Naive thymus-derived CD4-positive, alpha-beta T cell (primary cell): ENCODE measurements around the gene USP27X. TPM values are rescaled to one million over a fixed set of nuclear protein-coding genes. Genes with fewer than 3 reads are reported as not detected.

Source experiments
- ATAC-seq: fragments of 150-1000 bp; cut with Tn5 transposase; 2 replicates; pipeline ENCODE4 v1.10.0; 2021; ENCODE audit warnings: mild to moderate bottlenecking, moderate library complexity
- CTCF ChIA-PET: fragments of 350-600 bp; sonication (Branson Sonifier 250); formaldehyde crosslinking; loops from one replicate; lab custom pipeline; 2021; ENCODE audit warnings: antibody characterized with exemption; lab: Charles Lee
- POLR2A ChIA-PET: fragments of 350-600 bp; sonication (Branson Sonifier 250); formaldehyde crosslinking; loops from one replicate; lab custom pipeline; 2021; ENCODE audit warnings: antibody characterized with exemption, inconsistent platforms; lab: Charles Lee
- DNase-seq, 9 donors: peaks; one replicate each; pipeline versions ENCODE4 v3.0.0 to v3.0.0-alpha.2; 2020 to 2022; ENCODE audit warnings: mixed read lengths in 1 of 9
- H3K27ac ChIP-seq: one replicate; pipeline ENCODE4 v1.7.0; 2013; ENCODE audit warnings: mild to moderate bottlenecking, low read depth, low read length, moderate library complexity
- H3K27me3 ChIP-seq, 2 donors: one replicate each; pipeline ENCODE4 v1.7.0; 2013; ENCODE audit warnings: low read length in 2 of 2, mild to moderate bottlenecking in 2 of 2, moderate library complexity in 2 of 2; ENCODE audit not compliant: control insufficient read depth in 2 of 2, insufficient read depth in 2 of 2
- H3K36me3 ChIP-seq, 3 experiments: 1 replicate in 2 of 3; 2 replicates in 1 of 3; pipeline ENCODE4 v1.7.0; 2013; ENCODE audit warnings: low read length in 3 of 3, mild to moderate bottlenecking in 3 of 3, moderate library complexity in 1 of 3; ENCODE audit not compliant: insufficient read depth in 3 of 3, control insufficient read depth in 2 of 3
- H3K4me1 ChIP-seq, 2 donors: one replicate each; pipeline ENCODE4 v1.7.0; 2013; ENCODE audit warnings: low read length in 2 of 2, mild to moderate bottlenecking in 2 of 2, moderate library complexity in 1 of 2; ENCODE audit not compliant: control insufficient read depth in 2 of 2, insufficient read depth in 2 of 2
- H3K4me3 ChIP-seq: 2 replicates; pipeline ENCODE4 v1.7.0; 2013; ENCODE audit warnings: mild to moderate bottlenecking, low read length
- H3K9me3 ChIP-seq, 3 experiments: 1 replicate in 2 of 3; 2 replicates in 1 of 3; pipeline ENCODE4 v1.7.0; 2013; ENCODE audit warnings: low read length in 3 of 3; ENCODE audit not compliant: control insufficient read depth in 2 of 3
- H3K27ac Mint-ChIP-seq, 9 donors: one replicate each; pipeline ENCODE4 v1.8.0; 2020 to 2022; ENCODE audit warnings: mixed read lengths in 9 of 9, mild to moderate bottlenecking in 8 of 9, moderate library complexity in 5 of 9, inconsistent platforms in 2 of 9
- H3K27me3 Mint-ChIP-seq, 5 donors: one replicate each; pipeline ENCODE4 v1.8.0; 2021 to 2022; ENCODE audit warnings: mixed read lengths in 5 of 5, mild to moderate bottlenecking in 1 of 5
- H3K36me3 Mint-ChIP-seq, 5 donors: one replicate each; pipeline ENCODE4 v1.8.0; 2020 to 2022; ENCODE audit warnings: mixed read lengths in 5 of 5, mild to moderate bottlenecking in 3 of 5, inconsistent platforms in 1 of 5
- H3K4me1 Mint-ChIP-seq, 7 donors: one replicate each; pipeline ENCODE4 v1.8.0; 2020 to 2022; ENCODE audit warnings: mixed read lengths in 7 of 7, mild to moderate bottlenecking in 3 of 7, inconsistent platforms in 1 of 7
- H3K4me3 Mint-ChIP-seq, 10 donors: one replicate each; pipeline ENCODE4 v1.8.0; 2020 to 2022; ENCODE audit warnings: mild to moderate bottlenecking in 10 of 10, mixed read lengths in 10 of 10, moderate library complexity in 6 of 10, inconsistent platforms in 2 of 10
- H3K9me3 Mint-ChIP-seq, 11 donors: one replicate each; pipeline ENCODE4 v1.8.0; 2020 to 2022; ENCODE audit warnings: mixed read lengths in 11 of 11, mild to moderate bottlenecking in 4 of 11, inconsistent platforms in 1 of 11, moderate library complexity in 1 of 11
- intact Hi-C, 2 donors: fragments of 100-400 bp; cut with micrococcal nuclease; formaldehyde crosslinking; loops; one replicate each; pipeline ENCODE4 v1.15.1; 2023
- polyA plus RNA-seq, 2 donors: library from polyadenylated mRNA; unstranded; fragments of 300-500 nt; fragmentation: Illumina TruSeq; gene quantifications; one replicate each; pipeline ENCODE4 v1.2.3, GENCODE V29; 2021
- total RNA-seq, 6 experiments: library from RNA in 5 of 6; stranded (reverse) in 5 of 6; gene quantifications; 1 replicate in 5 of 6; 2 replicates in 1 of 6; pipeline ENCODE4 v1.2.3 and lab custom pipeline; 2021 to 2026

USP27X gene
- total and polyA plus RNA-seq, 7 experiments from 2014 or later = 0.97 to 9.4 (median 3.0) TPM

- H3K27me3 Mint-ChIP-seq = no peaks in the 10 kb centered on the region
- intact Hi-C loops = loop anchor here (1.0 to 10.0 kb wide), 8 partner anchors 43 to 1518 kb away; partner anchors contain the start of genes CLCN5 (in 2 of the 2), CCNB3 (in 1 of the 2), MAGIX (in 1 of the 2) and PPP1R3F (in 1 of the 2)
- Histone ChIP-seq H3K27me3 (no peaks in the 10 kb centered on the region), H3K4me3 (peak overlapping the region; percentile 51), H3K9me3 (no peaks in the 10 kb centered on the region), H3K4me1 (peaks cover 10 to 19% of the 10 kb centered on the region in 2 donors), H3K36me3 (no peaks in the 10 kb centered on the region), H3K27ac (peak overlapping the region; percentile 65)
- H3K36me3 Mint-ChIP-seq = peaks cover 0 to 5% (median 0%) of the 10 kb centered on the region in 5 donors
- DNase-seq = peak in 2 of 9 donors; percentile 8 to 14
- peak overlapping the region; percentile 81 to 91 (median 86) for H3K4me3 Mint-ChIP-seq
- peak; percentile 13 for ATAC-seq
- POLR2A ChIA-PET = no interaction called here
- no peaks in the 10 kb centered on the region for H3K9me3 Mint-ChIP-seq
- H3K27ac Mint-ChIP-seq = peak overlapping the region; percentile 40 to 89 (median 72)
- peaks cover 7 to 51% (median 41%) of the 10 kb centered on the region in 7 donors for H3K4me1 Mint-ChIP-seq
- CTCF ChIA-PET = interaction anchor here (0.9 to 1.3 kb wide), 2 partner anchors 37 to 42 kb away, joined by 3 to 5 read pairs; partner anchors contain the start of gene CLCN5
Measured at GRCh38 chrX:49879656-49880277, 483 bp downstream of the USP27X start.

GRCh38 chrX:49880668-49881067 lies 1.4 kb downstream of the USP27X start:
- ChIA-PET POLR2A (no interaction called here), CTCF (no interaction called here)
- H3K36me3 ChIP-seq = no peaks in the 10 kb centered on the region
- no peaks in the 10 kb centered on the region for H3K9me3 Mint-ChIP-seq
- intact Hi-C loops = loop anchor here in 1 of 2 donors (10.0 kb wide), 1 partner anchor 704 kb away; no protein-coding TSS in a partner anchor
- ATAC-seq (no peak), DNase-seq (no peak)
- H3K4me3 Mint-ChIP-seq = peak overlapping the region in 9 of 10 donors; percentile 57 to 91 (median 86)
- no peaks in the 10 kb centered on the region for H3K27me3 Mint-ChIP-seq
- no peak overlapping the region for H3K4me3 ChIP-seq
- peaks cover 10 to 19% of the 10 kb centered on the region in 2 donors for H3K4me1 ChIP-seq
- peak overlapping the region in 1 of 9 donors; percentile 32 for H3K27ac Mint-ChIP-seq
- H3K27me3 ChIP-seq = no peaks in the 10 kb centered on the region
- H3K9me3 ChIP-seq = no peaks in the 10 kb centered on the region
- peak overlapping the region; percentile 65 for H3K27ac ChIP-seq
- peaks cover 7 to 51% (median 41%) of the 10 kb centered on the region in 7 donors for H3K4me1 Mint-ChIP-seq
- H3K36me3 Mint-ChIP-seq = peaks cover 0 to 5% (median 0%) of the 10 kb centered on the region in 5 donors

- no peaks in the 10 kb centered on the region for H3K27me3 ChIP-seq
- Mint-ChIP-seq H3K27me3 (no peaks in the 10 kb centered on the region), H3K9me3 (no peaks in the 10 kb centered on the region), H3K4me1 (peaks cover 7 to 38% (median 30%) of the 10 kb centered on the region in 7 donors), H3K36me3 (peaks cover 0 to 5% (median 0%) of the 10 kb centered on the region in 5 donors), H3K27ac (peak overlapping the region in 1 of 9 donors; percentile 72), H3K4me3 (peak overlapping the region in 2 of 10 donors; percentile 26 to 37)
- peak; percentile 51 for ATAC-seq
- ChIA-PET CTCF (interaction anchor here (1.1 to 2.2 kb wide), 3 partner anchors 34 to 38 kb away, joined by 5 to 11 read pairs (median 6); partner anchors contain the start of gene CLCN5), POLR2A (no interaction called here)
- H3K9me3 ChIP-seq = no peaks in the 10 kb centered on the region
- no peaks in the 10 kb centered on the region for H3K36me3 ChIP-seq
- peak; percentile 11 to 53 (median 38) for DNase-seq
- intact Hi-C loops = loop anchor here (1.0 to 10.0 kb wide), 3 partner anchors 35 to 700 kb away; no protein-coding TSS in a partner anchor
- no peak overlapping the region for H3K4me3 ChIP-seq
- H3K27ac ChIP-seq = no peak overlapping the region
- H3K4me1 ChIP-seq = peaks cover 10 to 15% of the 10 kb centered on the region in 2 donors
Measured at GRCh38 chrX:49884290-49884862, 5.1 kb downstream of the USP27X start.

- Mint-ChIP-seq H3K4me1 (no peaks in the 10 kb centered on the region), H3K27me3 (peaks cover 8 to 18% (median 11%) of the 10 kb centered on the region in 5 donors), H3K36me3 (peaks cover 0 to 8% (median 5%) of the 10 kb centered on the region in 5 donors), H3K4me3 (no peak overlapping the region), H3K27ac (no peak overlapping the region), H3K9me3 (peaks cover 4 to 11% (median 10%) of the 10 kb centered on the region in 11 donors)
- intact Hi-C loops = no loop called here
- Histone ChIP-seq H3K9me3 (no peaks in the 10 kb centered on the region), H3K27me3 (no peaks in the 10 kb centered on the region), H3K27ac (no peak overlapping the region), H3K36me3 (no peaks in the 10 kb centered on the region), H3K4me1 (no peaks in the 10 kb centered on the region), H3K4me3 (no peak overlapping the region)
- ChIA-PET CTCF (no interaction called here), POLR2A (interaction anchor here (0.6 kb wide), 1 partner anchor 692 kb away, joined by 3 read pairs; no protein-coding TSS in a partner anchor)
- DNase-seq (no peak), ATAC-seq (no peak)
Measured at GRCh38 chrX:49892542-49892941, 13.3 kb downstream of the USP27X start.

- ATAC-seq (no peak), DNase-seq (no peak)
- intact Hi-C loops = no loop called here
- H3K4me1 ChIP-seq = no peaks in the 10 kb centered on the region
- no peak overlapping the region for H3K27ac Mint-ChIP-seq
- POLR2A ChIA-PET = no interaction called here
- H3K36me3 Mint-ChIP-seq = peaks cover 0 to 9% (median 5%) of the 10 kb centered on the region in 5 donors
- no peaks in the 10 kb centered on the region for H3K4me1 Mint-ChIP-seq
- H3K27me3 Mint-ChIP-seq = peaks cover 12 to 35% (median 18%) of the 10 kb centered on the region in 5 donors
- no peaks in the 10 kb centered on the region for H3K9me3 ChIP-seq
- H3K36me3 ChIP-seq = no peaks in the 10 kb centered on the region
- no peak overlapping the region for H3K4me3 Mint-ChIP-seq
- peaks cover 4 to 20% (median 12%) of the 10 kb centered on the region in 11 donors for H3K9me3 Mint-ChIP-seq
- CTCF ChIA-PET = no interaction called here
- no peaks in the 10 kb centered on the region for H3K27me3 ChIP-seq
- H3K27ac ChIP-seq = no peak overlapping the region
- no peak overlapping the region for H3K4me3 ChIP-seq
Measured at GRCh38 chrX:49896951-49897350, 17.7 kb downstream of the USP27X start.

- no peak overlapping the region for H3K4me3 Mint-ChIP-seq
- ATAC-seq (no peak), DNase-seq (no peak)
- Histone ChIP-seq H3K4me1 (no peaks in the 10 kb centered on the region), H3K9me3 (no peaks in the 10 kb centered on the region), H3K36me3 (no peaks in the 10 kb centered on the region), H3K27me3 (no peaks in the 10 kb centered on the region), H3K4me3 (no peak overlapping the region), H3K27ac (no peak overlapping the region)
- peaks cover 8 to 28% (median 18%) of the 10 kb centered on the region in 5 donors for H3K27me3 Mint-ChIP-seq
- CTCF ChIA-PET = no interaction called here
- peaks cover 0 to 9% (median 5%) of the 10 kb centered on the region in 5 donors for H3K36me3 Mint-ChIP-seq
- intact Hi-C loops = no loop called here
- POLR2A ChIA-PET = no interaction called here
- H3K9me3 Mint-ChIP-seq = peaks cover 4 to 20% (median 12%) of the 10 kb centered on the region in 11 donors
- H3K4me1 Mint-ChIP-seq = no peaks in the 10 kb centered on the region
- H3K27ac Mint-ChIP-seq = no peak overlapping the region
Measured at GRCh38 chrX:49901048-49901447, 21.8 kb downstream of the USP27X start.
